Measurements from ENCODE around the gene KRT32.

KRT32 gene

GRCh38 chr17:41466988-41467387 is at the start of gene KRT32:
KRT32 (minus strand) TSS chr17:41467386; CDS start chr17:41467325, 61 bp downstream.
- DNase-seq (ENCODE audit: low spot score) = no peak

GRCh38 chr17:41516830-41517283 is 49.7 kb upstream of the KRT32 start:
- DNase-seq (ENCODE audit: low spot score) = no peak

- DNase-seq (ENCODE audit: low spot score) = no peak
Measured at GRCh38 chr17:41516147-41516829, 49.1 kb upstream of the KRT32 start.

- DNase-seq (ENCODE audit: low spot score) = no peak
Measured at GRCh38 chr17:41513168-41513547, 46.0 kb upstream of the KRT32 start.

GRCh38 chr17:41512546-41513167 is 45.5 kb upstream of the KRT32 start:
- DNase-seq (ENCODE audit: low spot score) = no peak

GRCh38 chr17:41511716-41512115 is 44.5 kb upstream of the KRT32 start:
- DNase-seq (ENCODE audit: low spot score) = no peak

GRCh38 chr17:41511116-41511515 is 43.9 kb upstream of the KRT32 start:
- DNase-seq (ENCODE audit: low spot score) = peak; percentile 81

- peak; percentile 22 for DNase-seq (ENCODE audit: low spot score)
Measured at GRCh38 chr17:41510251-41511065, 43.3 kb upstream of the KRT32 start.

GRCh38 chr17:41507315-41507880 is 40.2 kb upstream of the KRT32 start:
- DNase-seq (ENCODE audit: low spot score) = no peak

- no peak for DNase-seq (ENCODE audit: low spot score)
Measured at GRCh38 chr17:41505809-41506767, 38.9 kb upstream of the KRT32 start.

- DNase-seq (ENCODE audit: low spot score) = peak; percentile 13
Measured at GRCh38 chr17:41505007-41505808, 38.0 kb upstream of the KRT32 start, which contains the start of gene KRT13. KRT13 (minus strand) TSS chr17:41505612; CDS start chr17:41505550, 62 bp downstream.

- DNase-seq (ENCODE audit: low spot score) = no peak
Measured at GRCh38 chr17:41504246-41504977, 37.2 kb upstream of the KRT32 start.

- DNase-seq (ENCODE audit: low spot score) = no peak
Measured at GRCh38 chr17:41503202-41503601, 36.0 kb upstream of the KRT32 start.

GRCh38 chr17:41500131-41500911 is 33.1 kb upstream of the KRT32 start:
- DNase-seq (ENCODE audit: low spot score) = peak; percentile 57

- no peak for DNase-seq (ENCODE audit: low spot score)
Measured at GRCh38 chr17:41499714-41500113, 32.5 kb upstream of the KRT32 start.

- no peak for DNase-seq (ENCODE audit: low spot score)
Measured at GRCh38 chr17:41498276-41498675, 31.1 kb upstream of the KRT32 start.

- peak; percentile 78 for DNase-seq (ENCODE audit: low spot score)
Measured at GRCh38 chr17:41496803-41497484, 29.8 kb upstream of the KRT32 start.

- DNase-seq (ENCODE audit: low spot score) = no peak
Measured at GRCh38 chr17:41494524-41494923, 27.3 kb upstream of the KRT32 start.

Data from hematopoietic multipotent progenitor cell treated with erythropoietin and hydrocortisone succinate and interleukin-3 and kit ligand, for 17 days (in vitro differentiated cells).